K562 (cell line): ENCODE measurements around the gene HDAC1. TPM values are rescaled to one million over a fixed set of nuclear protein-coding genes. Genes with fewer than 3 reads are reported as not detected.

ENCODE experiments used
- ATAC-seq: fragments of 200-7000 bp; cut with Tn5 transposase; 3 replicates; pipeline ENCODE4 v1.9.1; 2020; ENCODE audit warnings: moderate library complexity
- BruUV-seq: library from RNA; stranded (reverse); fragments of 400-500 nt; replicated peaks from 2 replicates; lab custom pipeline; 2021; lab: Mats Ljungman, UMichigan
- CTCF ChIA-PET: fragments of 300-600 bp; formaldehyde crosslinking; extraction: SDS; loops from one replicate; lab custom pipeline; 2021; ENCODE audit warnings: low intra/inter-chr PET ratio; lab: Yijun Ruan, JAX
- POLR2A ChIA-PET: fragments of 300-600, 350-650 bp; sonication (Branson Sonifier 250); formaldehyde crosslinking; extraction: SDS; loops from one replicate; lab custom pipeline; 2021; ENCODE audit warnings: antibody characterized with exemption, inconsistent platforms; lab: Yijun Ruan, JAX
- DNase-seq, 4 experiments: peaks; one replicate each; pipeline versions ENCODE4 v3.0.0 to v3.0.0-alpha.2; 2011 to 2018; ENCODE audit warnings: low spot score in 3 of 4, mixed read lengths in 3 of 4; ENCODE audit errors: extremely low read depth in 1 of 4
- FAIRE-seq: peaks from 2 replicates; lab custom pipeline; 2011; peaks lifted over from hg19 to GRCh38; lab: Jason Lieb, UNC
- H2AFZ ChIP-seq: 2 replicates; pipeline ENCODE4 v1.6.0; 2011; ENCODE audit warnings: low read depth, low read length, control low read depth, inconsistent platforms
- H3K27ac ChIP-seq: fragments of 200-600 bp; 3 replicates; pipeline ENCODE4 v1.8.0; 2011; ENCODE audit warnings: low read depth, mild to moderate bottlenecking, control low read depth, inconsistent platforms, low read length, moderate library complexity, mixed read lengths; ENCODE audit errors: extremely low read depth
- H3K27me3 ChIP-seq, 2 experiments: fragments of 300-600 bp in 1 of 2; 2 replicates in 1 of 2; 3 replicates in 1 of 2; pipeline versions ENCODE4 v1.6.0 to v1.8.0; 2011; ENCODE audit warnings: inconsistent platforms in 2 of 2, low read length in 2 of 2, mild to moderate bottlenecking in 1 of 2, mixed read lengths in 1 of 2, moderate library complexity in 1 of 2; ENCODE audit not compliant: control insufficient read depth in 2 of 2, insufficient read depth in 2 of 2
- H3K36me3 ChIP-seq: fragments of 300-600 bp; 3 replicates; pipeline ENCODE4 v1.8.0; 2011; ENCODE audit warnings: mild to moderate bottlenecking, low read length, inconsistent platforms; ENCODE audit not compliant: control insufficient read depth, insufficient read depth
- H3K4me1 ChIP-seq, 2 experiments: fragments of 200-600 bp in 1 of 2; replicated peaks in 1 of 2; 2 replicates in 1 of 2; 3 replicates in 1 of 2; pipeline versions ENCODE4 v1.5.1 to v1.8.0; 2011; ENCODE audit warnings: inconsistent platforms in 2 of 2, low read length in 2 of 2, mild to moderate bottlenecking in 1 of 2, mixed read lengths in 1 of 2, moderate library complexity in 1 of 2; ENCODE audit not compliant: control insufficient read depth in 2 of 2, insufficient read depth in 2 of 2
- H3K4me2 ChIP-seq: 2 replicates; pipeline ENCODE4 v1.6.1; 2011; ENCODE audit warnings: low read length, control low read depth, inconsistent platforms, mixed read lengths; ENCODE audit not compliant: insufficient read depth
- H3K4me3 ChIP-seq: fragments of 200-600 bp; sonication (generic), shearing (Covaris generic); 2 replicates; pipeline ENCODE4 v1.5.1; 2016; ENCODE audit warnings: control low read depth, inconsistent platforms
- H3K79me2 ChIP-seq: fragments of 200-600 bp; 3 replicates; pipeline ENCODE4 v1.8.0; 2011; ENCODE audit warnings: low read length, inconsistent platforms; ENCODE audit not compliant: control insufficient read depth, insufficient read depth
- H3K9ac ChIP-seq, 2 experiments: 2 replicates each; pipeline versions ENCODE4 v1.6.0 to v1.6.1; 2011; ENCODE audit warnings: low read depth in 2 of 2, low read length in 2 of 2, control low read depth in 1 of 2, inconsistent platforms in 1 of 2, mild to moderate bottlenecking in 1 of 2, mixed read lengths in 1 of 2; ENCODE audit not compliant: insufficient read depth in 1 of 2
- H3K9me1 ChIP-seq: one replicate; pipeline ENCODE4 v1.6.0; 2011; ENCODE audit warnings: inconsistent platforms, mild to moderate bottlenecking, low read length, moderate library complexity; ENCODE audit not compliant: control insufficient read depth, insufficient read depth
- H3K9me3 ChIP-seq: replicated peaks from 2 replicates; pipeline ENCODE4 v1.5.1; 2011; ENCODE audit warnings: low read depth, low read length, inconsistent platforms; ENCODE audit not compliant: control insufficient read depth, insufficient read depth
- H4K20me1 ChIP-seq: replicated peaks from 2 replicates; pipeline ENCODE4 v1.6.1; 2011; ENCODE audit warnings: low read length, inconsistent platforms, mixed read lengths; ENCODE audit not compliant: control insufficient read depth, insufficient read depth
- HLTF ChIP-seq: fragments of 450-650 bp; IDR thresholded peaks from 2 replicates; pipeline ENCODE4 v1.6.1; 2016
- NFYB ChIP-seq: IDR thresholded peaks from 2 replicates; pipeline ENCODE4 v1.6.1; 2011; ENCODE audit warnings: mild to moderate bottlenecking, moderate library complexity; ENCODE audit not compliant: insufficient read length; ENCODE audit errors: extremely low read depth
- TEAD2 ChIP-seq: fragments of 450-650 bp; IDR thresholded peaks from 2 replicates; pipeline ENCODE4 v1.6.1; 2016; ENCODE audit warnings: missing genetic modification characterization, control low read depth, missing compliant biosample characterization
- ZNF263 ChIP-seq: sonication (generic); formaldehyde crosslinking; IDR thresholded peaks from 2 replicates; pipeline ENCODE4 v1.8.0; 2022; ENCODE audit warnings: mild to moderate bottlenecking, missing genetic modification reagents, borderline replicate concordance
- WGBS: fragments of 100-300 bp; shearing (Covaris generic); methylation state at CpG from one replicate; pipeline ENCODE4 v1.1.6; 2016; ENCODE audit warnings: low coverage, mixed read lengths; ENCODE audit not compliant: insufficient coverage; ENCODE audit errors: missing lambda C conversion rate; 5-methylcytosine and 5-hydroxymethylcytosine counted together
- in situ Hi-C: fragments of 300-500 bp; cut with MboI; formaldehyde crosslinking; loops from 4 replicates; pipeline ENCODE4 v1.15.0; 2018; ENCODE audit warnings: inconsistent platforms, mixed read lengths
- intact Hi-C: fragments of 100-400 bp; cut with micrococcal nuclease; formaldehyde crosslinking; loops from 2 replicates; pipeline ENCODE4 v1.14.2; 2022
- polyA plus RNA-seq, 8 experiments: library from polyadenylated mRNA; depleted of rRNA in 4 of 8; stranded (reverse) in 5 of 8; unstranded in 3 of 8; fragments of >200 nt; fragmentation: Nextera tagmentation in 2 of 8; fragmentation: Illumina TruSeq in 1 of 8; extraction: Ambion mirVana in 2 of 8; extraction: Trizol in 1 of 8; gene quantifications; 2 replicates each; pipeline versions ENCODE4 v1.2.1 to v1.2.3, GENCODE V29; 2011 to 2014; ENCODE audit warnings: inconsistent platforms in 1 of 8, missing spikeins in 1 of 8
- total RNA-seq, 7 experiments: library from RNA; depleted of rRNA in 6 of 7; stranded (reverse); fragments of >200 nt in 6 of 7; fragmentation: Illumina TruSeq in 2 of 7; extraction: Trizol in 2 of 7; gene quantifications; 2 replicates each; pipeline versions ENCODE4 v1.2.1 to v1.2.3, GENCODE V29; 2011 to 2021; ENCODE audit warnings: low replicate concordance in 1 of 7
- TF ChIP-seq, protein P1 (sequence below), 2 experiments: fragments of 450-650 bp; IDR thresholded peaks; 2 replicates each; pipeline ENCODE4 v1.6.1; 2018; ENCODE audit warnings: mild to moderate bottlenecking in 2 of 2, low read depth in 1 of 2; ENCODE audit not compliant: partially characterized antibody in 2 of 2
- TF ChIP-seq, protein P2 (sequence below), 3 experiments: fragments of 200-800 bp in 1 of 3; sonication (Bioruptor generic) in 1 of 3; sonication (generic) in 1 of 3; formaldehyde crosslinking in 1 of 3; IDR thresholded peaks; 2 replicates each; pipeline versions ENCODE4 v1.6.1 to v1.8.0; 2016 to 2022; ENCODE audit warnings: mild to moderate bottlenecking in 2 of 3, missing compliant biosample characterization in 2 of 3, missing genetic modification characterization in 2 of 3, missing genetic modification reagents in 1 of 3

Gene HDAC1
- total and polyA plus RNA-seq, 9 of the 15 experiments (the other 6 are each of a cell fraction or from before 2014, with no cell fraction given), result 169 to 384 (median 193) TPM

DNA sequence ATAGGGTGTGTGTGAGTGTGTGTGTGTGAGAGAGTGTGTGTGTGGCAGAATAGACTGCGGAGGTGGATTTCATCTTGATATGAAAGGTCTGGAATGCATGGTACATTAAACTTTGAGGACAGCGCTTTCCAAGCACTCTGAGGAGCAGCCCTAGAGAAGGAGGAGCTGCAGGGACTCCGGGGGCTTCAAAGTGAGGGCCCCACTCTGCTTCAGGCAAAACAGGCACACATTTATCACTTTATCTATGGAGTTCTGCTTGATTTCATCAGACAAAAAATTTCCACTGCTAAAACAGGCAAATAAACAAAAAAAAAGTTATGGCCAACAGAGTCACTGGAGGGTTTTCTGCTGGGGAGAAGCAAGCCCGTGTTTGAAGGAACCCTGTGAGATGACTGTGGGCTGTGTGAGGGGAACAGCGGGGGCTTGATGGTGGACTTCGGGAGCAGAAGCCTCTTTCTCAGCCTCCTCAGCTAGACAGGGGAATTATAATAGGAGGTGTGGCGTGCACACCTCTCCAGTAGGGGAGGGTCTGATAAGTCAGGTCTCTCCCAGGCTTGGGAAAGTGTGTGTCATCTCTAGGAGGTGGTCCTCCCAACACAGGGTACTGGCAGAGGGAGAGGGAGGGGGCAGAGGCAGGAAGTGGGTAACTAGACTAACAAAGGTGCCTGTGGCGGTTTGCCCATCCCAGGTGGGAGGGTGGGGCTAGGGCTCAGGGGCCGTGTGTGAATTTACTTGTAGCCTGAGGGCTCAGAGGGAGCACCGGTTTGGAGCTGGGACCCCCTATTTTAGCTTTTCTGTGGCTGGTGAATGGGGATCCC is 18.3 kb upstream of the HDAC1 start:
- DNase-seq (peak in 3 of 4 experiments; percentile 38 to 70 (median 69)), ATAC-seq (peak; percentile 69), FAIRE-seq (no peak)
- intact Hi-C loops, result no loop called here
- no TSS peak for BruUV-seq
- Histone ChIP-seq H3K36me3 (no peaks in the 10 kb centered on the region), H3K9me1 (no peaks in the 10 kb centered on the region), H2AFZ (0 out of 2 replicates have a peak overlapping the region, but pooled peaks have one; percentile 7), H3K27me3 (peaks cover 0 to 13% of the 10 kb centered on the region in 2 experiments; a peak in 2 of 5 replicates), H3K4me1 (peaks cover 8 to 34% of the 10 kb centered on the region in 2 experiments; a peak in 4 of 5 replicates), H3K27ac (no peak overlapping the region), H3K4me3 (no peak overlapping the region), H3K79me2 (no peaks in the 10 kb centered on the region), H3K4me2 (no peak overlapping the region), H4K20me1 (no peaks in the 10 kb centered on the region), H3K9ac (no peak overlapping the region; a peak in 1 of 4 replicates), H3K9me3 (no peaks in the 10 kb centered on the region)
- in situ Hi-C loops, result no loop called here
- ChIA-PET POLR2A (interaction anchor here (0.6 to 0.9 kb wide), 2 partner anchors 13 to 91 kb away, joined by 3 read pairs; no protein-coding TSS in a partner anchor), CTCF (no interaction called here)
- 14% methylated on average over 10 of the region's 10 CpGs for WGBS
- TF ChIP-seq TEAD2 (tag) (0 out of 2 replicates have a peak, but pooled peaks have one; percentile 30), NFYB (no peak), HLTF (0 out of 2 replicates have a peak, but pooled peaks have one; percentile 53), ZNF263 (CRISPR knock-in tag) (peak; percentile 42)
- TF ChIP-seq, protein P1, sequence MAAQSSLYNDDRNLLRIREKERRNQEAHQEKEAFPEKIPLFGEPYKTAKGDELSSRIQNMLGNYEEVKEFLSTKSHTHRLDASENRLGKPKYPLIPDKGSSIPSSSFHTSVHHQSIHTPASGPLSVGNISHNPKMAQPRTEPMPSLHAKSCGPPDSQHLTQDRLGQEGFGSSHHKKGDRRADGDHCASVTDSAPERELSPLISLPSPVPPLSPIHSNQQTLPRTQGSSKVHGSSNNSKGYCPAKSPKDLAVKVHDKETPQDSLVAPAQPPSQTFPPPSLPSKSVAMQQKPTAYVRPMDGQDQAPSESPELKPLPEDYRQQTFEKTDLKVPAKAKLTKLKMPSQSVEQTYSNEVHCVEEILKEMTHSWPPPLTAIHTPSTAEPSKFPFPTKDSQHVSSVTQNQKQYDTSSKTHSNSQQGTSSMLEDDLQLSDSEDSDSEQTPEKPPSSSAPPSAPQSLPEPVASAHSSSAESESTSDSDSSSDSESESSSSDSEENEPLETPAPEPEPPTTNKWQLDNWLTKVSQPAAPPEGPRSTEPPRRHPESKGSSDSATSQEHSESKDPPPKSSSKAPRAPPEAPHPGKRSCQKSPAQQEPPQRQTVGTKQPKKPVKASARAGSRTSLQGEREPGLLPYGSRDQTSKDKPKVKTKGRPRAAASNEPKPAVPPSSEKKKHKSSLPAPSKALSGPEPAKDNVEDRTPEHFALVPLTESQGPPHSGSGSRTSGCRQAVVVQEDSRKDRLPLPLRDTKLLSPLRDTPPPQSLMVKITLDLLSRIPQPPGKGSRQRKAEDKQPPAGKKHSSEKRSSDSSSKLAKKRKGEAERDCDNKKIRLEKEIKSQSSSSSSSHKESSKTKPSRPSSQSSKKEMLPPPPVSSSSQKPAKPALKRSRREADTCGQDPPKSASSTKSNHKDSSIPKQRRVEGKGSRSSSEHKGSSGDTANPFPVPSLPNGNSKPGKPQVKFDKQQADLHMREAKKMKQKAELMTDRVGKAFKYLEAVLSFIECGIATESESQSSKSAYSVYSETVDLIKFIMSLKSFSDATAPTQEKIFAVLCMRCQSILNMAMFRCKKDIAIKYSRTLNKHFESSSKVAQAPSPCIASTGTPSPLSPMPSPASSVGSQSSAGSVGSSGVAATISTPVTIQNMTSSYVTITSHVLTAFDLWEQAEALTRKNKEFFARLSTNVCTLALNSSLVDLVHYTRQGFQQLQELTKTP (IDR thresholded peaks at IDR 0.05; ENCODE audit: low read depth in 1 of 2, partially characterized antibody in 2 of 2), result no peak
- TF ChIP-seq, protein P2, sequence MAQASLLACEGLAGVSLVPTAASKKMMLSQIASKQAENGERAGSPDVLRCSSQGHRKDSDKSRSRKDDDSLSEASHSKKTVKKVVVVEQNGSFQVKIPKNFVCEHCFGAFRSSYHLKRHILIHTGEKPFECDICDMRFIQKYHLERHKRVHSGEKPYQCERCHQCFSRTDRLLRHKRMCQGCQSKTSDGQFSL (CRISPR knock-in tag; IDR thresholded peaks at IDR 0.05), result no peak
- TF ChIP-seq, protein P2 (tag; IDR thresholded peaks at IDR 0.05), result 0 out of 4 replicates have a peak, but pooled peaks of 1 of the 2 experiments have one; percentile 2
